HEK293T (cell line): ENCODE data around the gene PLEKHG4B.

Experiments
- ARNT ChIP-seq: fragments of 450-650 bp; IDR thresholded peaks from 2 replicates; pipeline ENCODE4 v1.6.1; 2017; ENCODE audit warnings: mild to moderate bottlenecking
- BHLHE40 ChIP-seq: fragments of 450-650 bp; IDR thresholded peaks from 2 replicates; pipeline ENCODE4 v1.6.1; 2016; ENCODE audit warnings: mild to moderate bottlenecking, moderate library complexity, borderline replicate concordance
- CTBP1 ChIP-seq: fragments of 450-650 bp; IDR thresholded peaks from 2 replicates; pipeline ENCODE4 v1.6.1; 2016; ENCODE audit warnings: borderline replicate concordance
- ELF4 ChIP-seq: fragments of 450-650 bp; IDR thresholded peaks from 2 replicates; pipeline ENCODE4 v1.6.1; 2017; ENCODE audit warnings: antibody characterized with exemption
- FOXK2 ChIP-seq: fragments of 450-650 bp; IDR thresholded peaks from 2 replicates; pipeline ENCODE4 v1.6.1; 2016; ENCODE audit warnings: mild to moderate bottlenecking
- FOXM1 ChIP-seq: fragments of 450-650 bp; IDR thresholded peaks from 2 replicates; pipeline ENCODE4 v1.6.1; 2017; ENCODE audit warnings: mild to moderate bottlenecking, borderline replicate concordance
- HDGF ChIP-seq: fragments of 450-650 bp; IDR thresholded peaks from 2 replicates; pipeline ENCODE4 v1.6.1; 2017; ENCODE audit warnings: antibody characterized with exemption, borderline replicate concordance
- L3MBTL2 ChIP-seq: fragments of 450-650 bp; conservative IDR thresholded peaks from 2 replicates; pipeline ENCODE4 v1.6.1; 2016; ENCODE audit warnings: mild to moderate bottlenecking
- NFRKB ChIP-seq: fragments of 450-650 bp; IDR thresholded peaks from 2 replicates; pipeline ENCODE4 v1.6.1; 2016; ENCODE audit warnings: mild to moderate bottlenecking, moderate library complexity
- PKNOX1 ChIP-seq: fragments of 450-650 bp; IDR thresholded peaks from 2 replicates; pipeline ENCODE4 v1.6.1; 2016
- SP1 ChIP-seq: fragments of 450-650 bp; IDR thresholded peaks from 2 replicates; pipeline ENCODE4 v1.6.1; 2017
- SUZ12 ChIP-seq: fragments of 450-650 bp; IDR thresholded peaks from 2 replicates; pipeline ENCODE4 v1.6.1; 2016; ENCODE audit warnings: mild to moderate bottlenecking
- TARDBP ChIP-seq: fragments of 450-650 bp; IDR thresholded peaks from 2 replicates; pipeline ENCODE4 v1.6.1; 2016

GRCh38 chr5:149745-150485, 57.9 kb downstream of the PLEKHG4B start:
- TF ChIP-seq FOXM1 (no peak), ARNT (no peak), PKNOX1 (no peak), L3MBTL2 (no peak), BHLHE40 (no peak), SP1 (no peak), SUZ12 (no peak), ELF4 (no peak), CTBP1 (no peak), FOXK2 (no peak), HDGF (no peak), NFRKB (no peak), TARDBP (no peak)
